HS-27A (cell line): Measurements from ENCODE around the gene ROMO1.
"Not testable (repeated sequence)": the region's sequence is repeated elsewhere in the genome, so short reads cannot be mapped to it uniquely, and the experiment has no call there.

Experiments used
- DNase-seq: peaks from one replicate; pipeline ENCODE4 v3.0.0-alpha.2; 2012; ENCODE audit warnings: low read depth, missing footprints

ROMO1 gene

DNA sequence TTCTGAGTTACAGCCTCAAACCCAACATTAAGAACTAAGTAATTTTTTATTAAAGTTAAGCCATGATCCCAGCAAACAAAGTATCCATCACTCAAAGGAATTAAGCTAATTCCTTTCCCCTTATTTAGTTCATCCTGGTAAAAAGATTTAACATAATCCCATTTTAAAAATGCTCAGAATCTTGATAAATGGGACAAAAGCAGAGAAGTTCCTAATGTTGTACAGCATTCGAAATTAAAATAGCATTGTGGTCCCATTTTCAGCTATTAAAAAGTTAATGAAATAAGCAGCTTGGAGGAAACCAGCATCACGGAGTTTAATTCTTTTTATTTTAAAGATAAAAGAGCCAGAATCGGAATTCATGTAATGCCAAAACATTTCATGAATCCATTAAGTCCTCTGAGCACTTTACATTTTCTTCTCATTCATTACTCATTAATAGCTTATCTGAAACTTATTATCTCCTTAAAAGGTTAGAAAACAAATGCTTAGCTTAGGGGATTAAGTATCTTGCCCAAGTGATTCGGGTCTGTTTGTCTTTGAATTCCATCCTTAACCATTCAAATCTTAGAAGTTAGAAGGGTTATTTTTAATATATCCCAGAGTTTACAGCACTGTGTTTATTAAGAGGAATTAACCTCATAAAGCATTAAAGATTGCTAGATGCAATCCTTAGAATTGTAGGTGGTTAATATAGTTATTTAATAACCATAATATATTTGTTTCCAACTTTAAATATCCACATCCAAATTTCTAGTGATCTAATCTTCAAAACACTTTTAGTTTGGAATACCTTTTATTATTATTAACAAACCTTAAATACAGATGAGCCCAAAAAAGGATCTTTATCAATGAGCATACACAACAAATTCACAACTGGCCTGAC is 31.6 kb downstream of the ROMO1 start:
- no peak for DNase-seq

DNA sequence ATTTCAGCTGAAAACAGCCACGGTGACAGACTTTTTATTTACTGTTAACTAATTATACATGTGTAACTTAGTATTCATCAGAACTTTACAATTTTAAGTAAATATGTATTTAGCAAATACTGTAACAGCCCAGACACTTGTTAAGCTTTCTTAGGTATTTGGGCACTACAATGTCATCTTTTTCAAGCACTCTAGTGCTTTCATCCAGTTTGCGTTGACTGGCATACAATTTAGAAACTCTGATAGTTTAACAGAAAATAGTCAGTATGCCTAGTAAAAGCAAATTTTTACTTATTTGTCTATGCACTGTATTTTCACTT is 32.2 kb downstream of the ROMO1 start:
- DNase-seq: no peak

DNA sequence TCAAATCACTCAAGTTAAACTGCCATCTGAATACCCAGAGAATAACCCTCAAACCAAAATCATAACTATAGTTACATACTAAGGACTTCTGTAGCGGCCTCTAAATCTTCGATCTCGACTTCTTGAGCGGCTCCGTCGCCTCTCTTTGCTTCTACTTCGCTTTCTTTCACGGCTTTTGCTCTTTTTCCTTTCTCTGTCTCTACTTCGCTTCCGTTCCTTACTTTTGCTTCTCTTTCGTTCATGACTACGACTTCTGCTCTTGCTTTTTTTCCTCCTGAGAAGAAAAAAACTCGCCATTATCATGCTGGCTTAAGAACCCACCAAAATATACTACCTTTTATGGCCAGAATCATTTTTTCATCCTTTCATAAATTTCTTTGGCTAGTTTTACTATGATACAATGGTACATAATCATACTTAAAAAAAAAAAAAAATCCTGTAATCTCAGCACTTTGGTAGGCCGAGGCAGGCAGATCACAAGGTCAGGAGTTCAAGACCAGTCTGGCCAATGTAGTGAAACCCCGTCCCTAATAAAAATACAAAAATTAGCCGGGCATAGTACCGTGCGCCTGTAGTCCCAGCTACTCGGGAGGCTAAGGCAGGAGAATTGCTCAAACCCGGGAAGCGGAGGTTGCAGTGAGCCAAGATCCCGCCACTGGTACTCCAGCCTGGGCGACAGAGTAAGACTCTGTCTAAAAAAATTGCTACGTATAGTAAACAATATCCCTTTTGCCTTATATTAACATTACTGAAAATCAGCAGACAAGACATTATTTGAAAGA is 32.8 kb downstream of the ROMO1 start:
- DNase-seq: no peak

DNA sequence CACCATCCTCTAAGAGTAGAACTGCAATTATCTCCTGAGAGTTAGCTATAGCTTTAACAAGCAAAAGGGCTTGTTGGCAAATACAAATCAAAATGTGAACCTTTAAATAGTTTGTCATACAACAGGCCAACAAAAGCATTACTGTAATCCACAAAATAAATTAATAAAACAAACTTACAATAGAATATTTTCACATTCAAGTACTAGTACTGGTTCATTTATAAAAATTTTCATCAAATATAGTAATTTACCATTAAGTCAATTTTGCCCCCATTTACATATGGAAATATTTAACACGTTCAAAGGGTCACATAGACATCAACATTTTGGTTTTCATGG is 33.4 kb downstream of the ROMO1 start:
- no peak for DNase-seq

DNA sequence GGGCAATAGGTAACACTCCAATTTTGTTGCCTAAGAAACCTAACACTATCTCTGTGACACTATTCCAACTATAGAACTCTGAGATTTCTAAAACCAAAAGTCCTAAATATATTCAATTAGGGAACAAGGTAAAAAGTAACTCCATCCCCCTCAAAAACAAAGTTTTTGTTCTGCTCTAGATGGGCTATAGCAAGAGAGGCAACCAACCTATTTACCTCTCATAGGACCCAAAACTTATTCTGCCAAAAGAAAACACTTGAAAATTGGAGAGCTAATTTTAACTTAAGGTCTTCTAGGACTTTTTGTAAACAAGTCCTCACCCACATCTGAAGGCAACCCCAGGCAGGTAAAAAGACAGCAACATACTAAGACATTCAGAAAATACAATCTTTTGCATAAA is 35.2 kb downstream of the ROMO1 start:
- no peak for DNase-seq

DNA sequence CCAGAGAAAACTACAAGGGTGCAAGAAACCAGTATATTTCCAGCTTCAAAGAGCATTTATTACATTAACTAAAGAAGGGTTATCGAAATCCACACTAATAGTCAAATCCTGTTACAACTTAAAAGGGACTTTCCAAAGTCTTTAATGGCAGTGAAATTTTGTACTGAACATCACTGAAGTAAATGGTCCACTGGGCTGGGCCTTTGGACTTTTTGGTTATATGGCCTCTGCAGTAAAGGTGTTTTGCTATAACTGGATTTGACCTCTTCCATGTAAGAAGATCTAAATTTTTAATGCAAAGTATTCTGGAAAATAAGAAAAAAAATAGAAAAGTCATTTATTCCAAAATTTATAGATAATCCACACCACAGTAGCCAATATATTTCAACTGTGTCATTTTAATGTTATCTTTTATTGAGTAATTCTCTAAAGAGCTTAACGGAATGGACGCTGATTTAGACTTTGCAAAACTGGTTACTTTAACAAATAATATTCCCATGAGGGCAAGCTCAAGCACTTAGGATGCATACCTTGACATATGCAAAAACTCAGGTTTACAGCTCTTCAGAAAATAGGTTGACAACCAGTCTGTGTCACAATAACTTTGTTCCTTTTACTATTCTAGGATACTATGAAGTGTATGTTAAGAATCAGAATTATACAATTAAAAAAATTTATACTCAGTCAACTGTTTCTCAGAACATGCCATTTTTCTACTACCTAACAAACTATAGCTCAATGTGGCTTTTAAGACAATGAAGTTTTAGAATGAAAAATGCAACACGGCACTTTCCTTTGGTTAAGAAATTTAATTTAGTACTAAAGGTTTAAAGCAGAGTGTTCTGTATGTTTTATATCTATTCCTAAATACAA is 35.8 kb downstream of the ROMO1 start:
- no peak for DNase-seq

DNA sequence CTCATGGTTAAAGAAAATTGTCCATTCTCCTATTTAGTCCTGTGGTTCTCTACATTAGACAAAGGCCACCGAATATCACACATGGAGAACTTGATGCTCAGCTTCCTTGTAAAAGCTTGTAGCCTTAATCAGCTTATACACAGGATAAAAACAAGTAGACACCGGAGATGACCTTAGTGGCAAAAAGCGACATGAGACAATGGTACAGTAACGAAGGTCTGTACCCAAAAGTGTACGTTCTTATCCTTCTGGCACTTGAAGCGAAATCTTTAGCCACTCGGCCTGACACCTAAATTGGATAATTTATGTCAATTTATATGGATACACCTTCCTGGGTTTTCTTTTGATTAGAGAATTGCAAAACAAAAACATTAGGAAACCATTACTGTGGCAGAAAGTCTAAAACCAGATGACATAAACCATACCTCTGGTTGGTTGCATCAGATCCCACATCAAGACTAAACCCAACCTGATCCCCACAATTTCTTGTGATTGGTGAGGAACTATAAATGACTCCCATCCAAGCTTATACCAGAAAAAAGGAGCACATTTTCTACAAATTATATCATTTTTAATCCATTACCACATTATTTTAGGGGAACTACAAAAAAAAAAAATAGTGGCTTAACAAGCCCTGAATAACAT is 36.7 kb downstream of the ROMO1 start:
- DNase-seq: no peak

DNA sequence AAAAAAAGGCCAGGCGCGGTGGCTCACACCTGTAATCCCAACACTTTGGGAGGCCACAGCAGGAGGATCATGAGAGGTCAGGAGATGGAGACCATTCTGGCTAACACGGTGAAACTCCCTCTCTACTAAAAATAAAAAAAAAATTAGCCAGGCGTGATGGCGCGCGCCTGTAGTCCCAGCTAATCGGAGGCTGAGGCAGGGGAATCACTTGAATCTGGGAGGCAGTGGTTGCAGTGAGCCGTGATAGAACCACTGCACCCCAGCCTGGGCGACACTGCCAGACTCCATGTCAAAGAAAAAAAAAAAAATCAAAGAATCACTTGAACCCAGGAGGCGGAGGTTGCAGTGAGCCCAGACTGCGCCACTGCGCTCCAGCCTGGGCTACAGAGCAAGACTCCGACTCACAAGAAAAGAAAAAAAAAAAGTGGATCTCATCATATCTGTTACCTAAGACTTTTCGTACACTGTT is 38.7 kb downstream of the ROMO1 start:
- no peak for DNase-seq

DNA sequence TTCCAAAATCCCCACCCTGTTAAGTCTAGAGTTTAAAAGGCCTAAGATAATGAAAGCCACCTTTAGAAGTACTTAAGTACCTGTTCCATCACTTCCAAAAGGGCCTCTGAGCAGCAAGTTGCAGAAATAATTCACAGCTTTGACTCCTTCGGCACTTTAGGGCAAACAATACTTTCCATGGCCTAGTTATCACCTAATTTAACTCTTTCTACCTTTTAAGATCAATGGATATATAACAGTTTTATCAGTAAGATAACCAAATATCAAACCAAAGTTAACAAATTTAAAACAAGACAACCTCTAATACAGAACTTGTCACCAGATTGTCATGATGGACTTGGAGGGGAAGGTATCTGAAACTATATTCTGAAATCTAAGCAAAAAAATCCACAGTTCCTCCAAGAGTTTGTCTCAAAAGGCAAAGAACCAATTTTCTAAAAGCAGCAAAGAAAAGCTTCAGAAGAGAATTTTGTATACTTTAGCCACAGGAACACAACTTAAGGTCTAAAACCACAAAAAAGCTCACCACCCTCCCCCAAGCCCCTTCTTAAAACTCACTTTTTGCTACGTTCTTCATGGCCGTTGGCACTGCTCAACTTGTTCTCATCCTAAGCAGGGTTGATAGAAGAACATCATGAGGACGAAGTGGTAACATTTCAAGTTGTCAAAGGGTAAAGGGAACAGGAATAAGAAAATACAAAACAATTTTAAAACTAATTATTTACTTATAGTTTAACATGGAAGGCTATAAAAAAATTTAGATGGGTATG is 39.4 kb downstream of the ROMO1 start:
- DNase-seq: no peak

DNA sequence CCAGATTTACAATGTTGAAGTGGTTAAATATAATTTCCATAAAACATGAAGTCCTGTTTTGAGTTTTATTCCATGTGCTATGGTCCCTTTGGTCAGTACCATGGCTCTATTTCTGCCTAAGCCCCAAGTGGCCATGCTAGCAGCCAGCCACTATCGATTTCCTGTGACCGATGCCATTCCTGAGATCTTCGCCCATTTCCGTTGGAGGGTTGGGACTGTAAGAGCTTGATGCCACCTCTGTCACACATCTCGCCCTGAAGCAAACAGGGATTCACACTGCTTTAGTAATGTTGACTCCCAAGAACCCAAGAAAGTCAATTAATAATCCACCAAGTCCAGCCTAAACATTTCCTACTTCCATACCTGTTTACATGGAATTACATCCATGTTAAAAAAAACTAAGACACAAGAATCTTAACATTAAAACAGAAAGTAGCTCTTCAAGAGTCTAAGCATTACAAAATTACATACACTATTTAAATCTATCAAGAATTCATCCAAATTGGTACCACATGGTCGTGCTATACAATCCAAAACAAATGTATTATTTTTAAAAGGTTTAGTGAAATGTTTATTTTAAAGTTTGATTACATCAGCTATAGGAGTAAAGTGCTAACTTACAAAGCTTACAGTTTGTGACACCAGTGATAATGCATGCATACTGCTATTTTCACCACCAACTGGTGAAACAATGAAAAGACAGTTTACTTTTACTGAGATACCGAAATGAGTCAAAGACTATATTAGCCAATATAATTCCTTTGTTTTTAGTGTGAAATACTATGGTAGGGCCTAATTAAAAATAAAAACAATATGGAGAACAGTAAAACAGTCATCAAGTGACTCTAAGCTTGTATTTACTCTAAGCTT is 40.3 kb downstream of the ROMO1 start:
- DNase-seq: no peak

DNA sequence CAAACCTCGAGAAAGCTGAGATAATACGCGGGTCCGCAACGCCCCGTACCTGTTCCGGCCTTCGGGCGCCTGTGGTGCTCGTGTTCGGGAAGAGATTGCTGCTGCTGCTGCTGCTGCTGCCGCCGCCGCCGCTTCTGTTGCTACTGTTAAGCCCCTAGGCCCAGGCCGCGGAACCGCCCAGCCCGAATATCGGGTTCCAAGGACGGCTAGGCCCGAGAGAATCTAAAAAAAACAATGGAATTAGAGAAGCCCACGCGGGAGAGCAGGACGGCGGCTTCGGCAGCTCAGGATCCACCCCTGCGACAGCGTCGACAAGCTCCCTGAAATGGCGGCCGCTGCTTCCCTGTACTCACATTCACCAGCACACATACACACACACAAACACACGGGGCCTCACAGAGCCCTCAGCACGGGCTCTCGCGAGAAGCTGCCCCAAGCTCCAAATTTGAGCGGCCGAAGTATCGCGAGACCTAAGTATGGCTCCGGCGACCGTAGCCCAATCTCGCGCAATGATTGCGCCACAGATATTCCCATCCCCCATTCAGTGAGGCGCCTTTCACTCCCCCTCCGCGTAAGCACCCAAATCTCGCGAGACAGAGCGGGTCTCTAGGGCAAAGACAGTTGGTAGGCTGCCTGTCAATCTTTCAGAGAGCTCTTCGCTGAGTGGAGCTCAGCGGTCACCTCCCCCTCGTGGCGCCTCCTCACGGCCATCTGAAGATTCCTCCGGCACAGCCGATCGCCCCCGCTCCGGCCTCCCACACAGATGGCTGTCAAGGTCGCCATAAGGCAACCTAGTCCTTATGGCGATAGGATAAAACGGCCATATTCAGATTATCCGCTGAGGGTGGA is 42.9 kb downstream of the ROMO1 start, which contains the start of gene RBM39:
RBM39 (minus strand) TSS at position 369 of the 849 bp plus-strand sequence. CDS start 1,386 bp downstream, outside the sequence.
- peak; percentile 100 for DNase-seq

DNA sequence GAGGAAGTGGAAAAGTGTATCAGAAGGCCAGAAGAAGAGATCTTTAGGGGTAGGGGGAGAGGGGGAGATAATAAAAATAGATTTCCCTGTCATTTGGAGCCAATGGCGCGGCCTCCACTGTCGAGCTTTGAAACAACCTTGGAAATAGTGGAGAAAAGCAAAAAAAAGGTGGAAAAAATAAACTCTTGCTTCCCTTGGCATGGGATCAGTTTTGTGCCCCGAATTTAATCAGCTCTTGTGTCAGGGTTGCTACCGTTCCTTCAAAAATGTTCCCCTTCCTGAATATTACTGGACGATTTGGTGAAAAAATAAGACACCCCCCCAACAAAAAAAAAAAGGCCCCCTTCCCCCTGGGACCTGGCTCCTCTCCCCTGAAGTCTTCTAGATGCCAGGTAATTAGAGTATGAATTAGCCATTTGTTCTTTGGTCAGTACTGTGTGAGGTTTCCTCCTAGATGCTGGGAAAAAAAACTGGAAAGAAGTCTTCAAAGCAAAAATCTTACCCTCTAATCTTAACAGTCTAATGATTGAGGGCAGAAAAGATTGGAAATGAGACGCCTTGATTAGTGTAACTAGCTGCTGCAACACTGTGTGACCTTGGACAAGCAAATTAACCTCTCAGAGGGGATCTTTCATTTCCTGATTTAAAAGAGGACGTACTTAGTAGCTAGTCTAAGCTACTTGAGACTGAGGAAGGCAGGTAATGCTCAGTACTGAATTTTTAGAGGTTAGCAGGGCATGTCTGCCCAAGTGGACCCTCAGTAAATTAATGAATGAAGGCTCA is 43.7 kb downstream of the ROMO1 start:
- no peak for DNase-seq

DNA sequence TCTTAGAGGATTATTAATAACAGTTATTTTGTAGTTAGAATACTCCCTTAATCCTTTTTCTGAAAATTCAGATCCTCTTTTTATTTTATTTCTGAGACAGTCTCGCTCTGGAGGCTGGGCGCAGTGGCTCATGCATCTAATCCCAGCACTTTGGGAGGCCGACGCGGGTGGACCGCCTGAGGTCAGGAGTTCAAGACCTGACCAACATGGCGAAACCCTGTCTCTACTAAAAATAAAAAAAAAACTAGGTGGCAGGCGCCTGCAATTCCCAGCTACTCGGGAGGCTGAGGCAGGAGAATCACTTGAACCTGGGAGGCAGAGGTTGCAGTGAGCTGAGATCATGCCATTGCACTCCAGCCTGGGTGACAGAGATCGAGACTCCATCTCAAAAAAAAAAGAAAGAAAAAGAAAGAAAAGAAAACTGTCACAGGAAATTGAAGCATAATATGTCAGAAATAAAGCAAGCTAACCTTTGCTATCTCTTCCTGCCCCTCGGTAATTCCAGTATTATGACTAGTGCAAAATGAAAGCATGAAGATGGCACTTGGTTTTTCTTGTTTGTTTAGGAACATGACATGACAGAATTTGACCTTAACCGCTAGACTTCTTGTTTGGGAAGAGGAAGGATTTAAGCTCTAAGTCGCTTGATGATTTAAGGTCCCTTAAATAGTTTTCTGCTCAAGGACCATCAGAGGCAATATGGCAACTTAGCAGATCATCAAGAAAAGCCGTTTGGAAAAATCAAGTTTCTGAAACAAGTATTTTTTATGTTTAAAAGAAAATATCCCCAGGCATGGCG is 44.7 kb downstream of the ROMO1 start:
- DNase-seq: no peak

DNA sequence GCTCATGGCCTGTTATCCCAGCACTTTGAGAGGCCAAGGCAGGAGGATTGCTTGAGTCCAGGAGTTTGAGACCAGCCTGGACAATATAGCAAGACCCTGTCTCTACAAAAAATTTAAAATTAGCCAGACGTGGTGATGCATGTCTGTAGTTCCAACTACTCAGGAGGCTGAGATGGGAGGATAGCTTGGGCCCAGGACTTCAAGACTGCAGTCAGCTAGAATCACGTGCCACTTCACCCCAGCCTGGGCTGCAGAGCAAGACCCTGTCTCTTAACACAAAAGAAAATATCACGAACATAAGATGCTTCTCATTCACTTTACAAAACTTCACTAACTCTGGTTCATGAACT is 45.3 kb downstream of the ROMO1 start:
- not testable (repeated sequence) for DNase-seq
